Hepatocyte (in vitro differentiated cells): ENCODE results near the gene GRAP2. TPM values are rescaled to one million over a fixed set of nuclear protein-coding genes. Genes with fewer than 3 reads are reported as not detected.

Source experiments
- DNase-seq: peaks from one replicate; pipeline ENCODE4 v3.0.0-alpha.2; 2016; ENCODE audit warnings: low spot score
- H2AFZ ChIP-seq: fragments of 200-600 bp; sonication (generic); 2 replicates; pipeline ENCODE4 v1.6.0; 2016; ENCODE audit warnings: antibody characterized with exemption, mild to moderate bottlenecking
- H3K27ac ChIP-seq: fragments of 200-600 bp; sonication (generic); 2 replicates; pipeline ENCODE4 v1.5.1; 2016; ENCODE audit warnings: mild to moderate bottlenecking
- H3K27me3 ChIP-seq: fragments of 200-600 bp; sonication (generic); 2 replicates; pipeline ENCODE4 v1.6.1; 2016
- H3K36me3 ChIP-seq: fragments of 200-600 bp; sonication (generic); replicated peaks from 2 replicates; pipeline ENCODE4 v1.5.1; 2016; ENCODE audit warnings: low read depth; ENCODE audit not compliant: insufficient read depth
- H3K4me1 ChIP-seq: fragments of 200-600 bp; sonication (generic); 2 replicates; pipeline ENCODE4 v1.5.1; 2016; ENCODE audit warnings: mild to moderate bottlenecking, moderate library complexity; ENCODE audit not compliant: insufficient read depth
- H3K4me2 ChIP-seq: fragments of 200-600 bp; sonication (generic); 2 replicates; pipeline ENCODE4 v1.6.0; 2016
- H3K4me3 ChIP-seq: fragments of 200-600 bp; sonication (generic); 2 replicates; pipeline ENCODE4 v1.5.1; 2016; ENCODE audit warnings: mild to moderate bottlenecking
- H3K79me2 ChIP-seq: fragments of 200-600 bp; sonication (generic); 2 replicates; pipeline ENCODE4 v1.6.0; 2017; ENCODE audit warnings: mild to moderate bottlenecking
- H3K9me2 ChIP-seq: fragments of 200-600 bp; sonication (generic); replicated peaks from 2 replicates; pipeline ENCODE4 v1.6.0; 2017; ENCODE audit warnings: mild to moderate bottlenecking; ENCODE audit not compliant: insufficient read depth
- H3K9me3 ChIP-seq: fragments of 200-600 bp; sonication (generic); 2 replicates; pipeline ENCODE4 v1.5.1; 2016; ENCODE audit warnings: low read depth, mild to moderate bottlenecking
- H4K20me1 ChIP-seq: fragments of 200-600 bp; sonication (generic); 2 replicates; pipeline ENCODE4 v1.6.0; 2016; ENCODE audit warnings: mild to moderate bottlenecking; ENCODE audit not compliant: insufficient read depth, poor library complexity, severe bottlenecking
- CTCF ChIP-seq: fragments of 200-600 bp; sonication (generic); IDR thresholded peaks from 2 replicates; pipeline ENCODE4 v1.5.1; 2016; ENCODE audit warnings: antibody characterized with exemption, mild to moderate bottlenecking; ENCODE audit not compliant: poor library complexity
- EZH2 ChIP-seq: fragments of 200-600 bp; sonication (generic); IDR thresholded peaks from 2 replicates; pipeline ENCODE4 v1.6.1; 2016; ENCODE audit warnings: antibody characterized with exemption, mild to moderate bottlenecking, borderline replicate concordance
- EZH2phosphoT487 ChIP-seq: fragments of 200-600 bp; sonication (generic); IDR thresholded peaks from one replicate; pipeline ENCODE4 v1.6.1; 2018; ENCODE audit warnings: antibody characterized with exemption, mild to moderate bottlenecking, low read depth, moderate library complexity; ENCODE audit not compliant: unreplicated experiment, severe bottlenecking
- WGBS: methylation state at CpG from one replicate; pipeline ENCODE4 v1.1.6; 2016; ENCODE audit warnings: low lambda C conversion rate; ENCODE audit errors: missing lambda C conversion rate; 5-methylcytosine and 5-hydroxymethylcytosine counted together
- polyA plus RNA-seq: library from polyadenylated mRNA; unstranded; fragments of >200 nt; fragmentation: Nextera tagmentation; extraction: Ambion mirVana; gene quantifications from 2 replicates; pipeline ENCODE4 v1.2.1, GENCODE V29; 2016
- total RNA-seq: library from RNA; depleted of rRNA; stranded (reverse); fragments of >200 nt; gene quantifications from 2 replicates; pipeline ENCODE4 v1.2.3, GENCODE V29; 2014

The GRAP2 gene
- total and polyA plus RNA-seq, 2 experiments from 2014 or later = 0.51 TPM; not detected in 1

GRCh38 chr22:39967996-39968972 lies 67.4 kb downstream of the GRAP2 start:
- H3K9me2 ChIP-seq = no peaks in the 10 kb centered on the region
- no peak overlapping the region for H2AFZ ChIP-seq
- no peaks in the 10 kb centered on the region for H3K36me3 ChIP-seq
- H3K9me3 ChIP-seq = no peaks in the 10 kb centered on the region
- H3K4me3 ChIP-seq = no peak overlapping the region
- 57% methylated on average over 20 of the region's 20 CpGs for WGBS
- H3K27me3 ChIP-seq = peaks cover 3% of the 10 kb centered on the region
- H4K20me1 ChIP-seq = no peaks in the 10 kb centered on the region
- no peaks in the 10 kb centered on the region for H3K79me2 ChIP-seq
- TF ChIP-seq EZH2phosphoT487 = no peak
- no peak for TF ChIP-seq EZH2
- no peak for TF ChIP-seq CTCF
- no peak overlapping the region for H3K4me2 ChIP-seq
- peak overlapping the region; percentile 88 for H3K27ac ChIP-seq
- H3K4me1 ChIP-seq = peaks cover 26% of the 10 kb centered on the region
- DNase-seq = no peak

GRCh38 chr22:39970742-39971141 lies 69.9 kb downstream of the GRAP2 start:
- H3K9me3 ChIP-seq = no peaks in the 10 kb centered on the region
- no peak overlapping the region for H3K4me3 ChIP-seq
- no peaks in the 10 kb centered on the region for H3K79me2 ChIP-seq
- DNase-seq = no peak
- H3K4me2 ChIP-seq = no peak overlapping the region
- no peaks in the 10 kb centered on the region for H3K9me2 ChIP-seq
- 96% methylated on average over 10 of the region's 10 CpGs for WGBS
- TF ChIP-seq EZH2phosphoT487 = no peak
- no peak for TF ChIP-seq CTCF
- TF ChIP-seq EZH2 = no peak
- peaks cover 26% of the 10 kb centered on the region for H3K4me1 ChIP-seq
- no peak overlapping the region for H3K27ac ChIP-seq
- H4K20me1 ChIP-seq = no peaks in the 10 kb centered on the region
- no peak overlapping the region for H2AFZ ChIP-seq
- H3K36me3 ChIP-seq = no peaks in the 10 kb centered on the region
- H3K27me3 ChIP-seq = peaks cover 11% of the 10 kb centered on the region

- WGBS = 82% methylated on average over 5 of the region's 5 CpGs
- H3K27me3 ChIP-seq = peaks cover 22% of the 10 kb centered on the region
These were observed 71.8 kb downstream of the GRAP2 start for GRCh38 chr22:39972641-39973040.

More at GRCh38 chr22:39972641-39973040, 71.8 kb downstream of the GRAP2 start:
- no peak overlapping the region for H3K4me3 ChIP-seq
- peaks cover 13% of the 10 kb centered on the region for H3K4me1 ChIP-seq
- no peak for DNase-seq
- no peak overlapping the region for H2AFZ ChIP-seq
- no peaks in the 10 kb centered on the region for H3K36me3 ChIP-seq
- TF ChIP-seq EZH2phosphoT487 = no peak
- TF ChIP-seq CTCF = no peak
- no peak for TF ChIP-seq EZH2
- H3K27ac ChIP-seq = no peak overlapping the region
- no peaks in the 10 kb centered on the region for H3K9me2 ChIP-seq
- no peak overlapping the region for H3K4me2 ChIP-seq
- H3K79me2 ChIP-seq = no peaks in the 10 kb centered on the region
- H4K20me1 ChIP-seq = no peaks in the 10 kb centered on the region
- no peaks in the 10 kb centered on the region for H3K9me3 ChIP-seq
